GM12878 (cell line): ENCODE data around the gene BCAP29. TPM values are rescaled to one million over a fixed set of nuclear protein-coding genes. Genes with fewer than 3 reads are reported as not detected.

Source experiments
- ATAC-seq: fragments of 200-7000 bp; cut with Tn5 transposase; 3 replicates; pipeline ENCODE4 v1.9.1; 2020; ENCODE audit warnings: mild to moderate bottlenecking, moderate library complexity
- BruUV-seq: library from RNA; stranded (reverse); fragments of 400-500 nt; replicated peaks from 2 replicates; lab custom pipeline; 2021; lab: Mats Ljungman, UMichigan
- CTCF ChIA-PET: fragments of 300-600 bp; sonication (Branson Sonifier 250); formaldehyde crosslinking; extraction: SDS; loops from one replicate; lab custom pipeline; 2021; ENCODE audit warnings: inconsistent platforms; lab: Yijun Ruan, JAX
- POLR2A ChIA-PET: fragments of 350-600 bp; formaldehyde crosslinking; extraction: SDS; loops from one replicate; lab custom pipeline; 2021; ENCODE audit warnings: inconsistent platforms; lab: Charles Lee
- RAD21 ChIA-PET: fragments of 300-600 bp; sonication (Branson Sonifier 250); formaldehyde crosslinking; loops from one replicate; lab custom pipeline; 2023; ENCODE audit warnings: antibody characterized with exemption; ENCODE audit not compliant: unreplicated experiment; lab: Charles Lee
- SMC1A ChIA-PET: fragments of 300-600 bp; sonication (Branson Sonifier 250); formaldehyde crosslinking; loops from one replicate; lab custom pipeline; 2023; ENCODE audit not compliant: unreplicated experiment, uncharacterized antibody; lab: Charles Lee
- DNase-seq: peaks from one replicate; pipeline ENCODE4 v3.0.0-alpha.2; 2011; ENCODE audit warnings: low read depth, low spot score
- FAIRE-seq: peaks from 3 replicates; lab custom pipeline; 2011; peaks lifted over from hg19 to GRCh38; lab: Jason Lieb, UNC
- H2AFZ ChIP-seq: 2 replicates; pipeline ENCODE4 v1.6.0; 2011; ENCODE audit warnings: low read depth, low read length, control low read depth; ENCODE audit not compliant: control insufficient read depth
- H3K27ac ChIP-seq: 2 replicates; pipeline ENCODE4 v1.5.1; 2011; ENCODE audit warnings: control low read depth; ENCODE audit not compliant: control insufficient read depth, insufficient read depth
- H3K27me3 ChIP-seq, 2 experiments: replicated peaks in 1 of 2; 2 replicates each; pipeline versions ENCODE4 v1.6.0 to v1.6.1; 2011; ENCODE audit warnings: low read length in 1 of 2; ENCODE audit not compliant: control insufficient read depth in 2 of 2, insufficient read depth in 2 of 2
- H3K36me3 ChIP-seq, 2 experiments: 2 replicates each; pipeline ENCODE4 v1.5.1; 2011; ENCODE audit warnings: low read length in 1 of 2; ENCODE audit not compliant: control insufficient read depth in 2 of 2, insufficient read depth in 2 of 2
- H3K4me1 ChIP-seq: 2 replicates; pipeline ENCODE4 v1.6.1; 2011; ENCODE audit warnings: mild to moderate bottlenecking, low read length, moderate library complexity, mixed read lengths; ENCODE audit not compliant: control insufficient read depth, insufficient read depth
- H3K4me2 ChIP-seq: 2 replicates; pipeline ENCODE4 v1.6.0; 2011; ENCODE audit warnings: control low read depth; ENCODE audit not compliant: control insufficient read depth, insufficient read depth
- H3K4me3 ChIP-seq: fragments of 200-600 bp; sonication (generic); 2 replicates; pipeline ENCODE4 v1.5.1; 2016
- H3K79me2 ChIP-seq: 2 replicates; pipeline ENCODE4 v1.6.0; 2011; ENCODE audit warnings: low read length; ENCODE audit not compliant: control insufficient read depth, insufficient read depth
- H3K9ac ChIP-seq: 2 replicates; pipeline ENCODE4 v1.8.0; 2011; ENCODE audit warnings: low read length, control low read depth, mixed read lengths; ENCODE audit not compliant: control insufficient read depth, insufficient read depth
- H3K9me3 ChIP-seq: replicated peaks from 3 replicates; pipeline ENCODE4 v1.5.1; 2011; ENCODE audit warnings: mild to moderate bottlenecking, low read length; ENCODE audit not compliant: control insufficient read depth, insufficient read depth
- H4K20me1 ChIP-seq: 2 replicates; pipeline ENCODE4 v1.6.0; 2011; ENCODE audit not compliant: control insufficient read depth, insufficient read depth
- ASH2L ChIP-seq: fragments of 300-600, 200-600 bp; sonication (generic); IDR thresholded peaks from 2 replicates; pipeline ENCODE4 v1.6.1; 2017; ENCODE audit warnings: low read depth, mild to moderate bottlenecking, borderline replicate concordance
- ATF7 ChIP-seq: fragments of 450-650 bp; IDR thresholded peaks from 2 replicates; pipeline ENCODE4 v1.6.1; 2016; ENCODE audit warnings: low read depth, mild to moderate bottlenecking
- EED ChIP-seq: sonication (generic); IDR thresholded peaks from 2 replicates; pipeline ENCODE4 v1.6.1; 2016; ENCODE audit warnings: antibody characterized with exemption, low read depth
- FOXK2 ChIP-seq: fragments of 450-650 bp; IDR thresholded peaks from 2 replicates; pipeline ENCODE4 v1.6.1; 2017; ENCODE audit warnings: mild to moderate bottlenecking, moderate library complexity
- JUND ChIP-seq: IDR thresholded peaks from 2 replicates; pipeline ENCODE4 v1.6.1; 2012; ENCODE audit warnings: low read depth, mild to moderate bottlenecking, low read length, improper control_type of control experiment, moderate library complexity
- KLF5 ChIP-seq: fragments of 450-650 bp; IDR thresholded peaks from 2 replicates; pipeline ENCODE4 v1.6.1; 2014; ENCODE audit warnings: mild to moderate bottlenecking; ENCODE audit not compliant: partially characterized antibody
- SMARCA5 ChIP-seq: fragments of 450-650 bp; IDR thresholded peaks from 2 replicates; pipeline ENCODE4 v1.6.1; 2017; ENCODE audit warnings: mild to moderate bottlenecking
- SPI1 ChIP-seq: IDR thresholded peaks from 2 replicates; pipeline ENCODE4 v1.6.1; 2011; ENCODE audit warnings: low read depth, mild to moderate bottlenecking, low read length, moderate library complexity, borderline replicate concordance; ENCODE audit not compliant: insufficient read depth
- TBL1XR1 ChIP-seq: IDR thresholded peaks from 2 replicates; pipeline ENCODE4 v1.6.1; 2012; ENCODE audit warnings: low read depth, low read length, improper control_type of control experiment
- ZBTB4 ChIP-seq: fragments of 450-650 bp; formaldehyde crosslinking; IDR thresholded peaks from 2 replicates; pipeline ENCODE4 v1.4.0; 2022; ENCODE audit warnings: mild to moderate bottlenecking, moderate library complexity
- WGBS: methylation state at CpG from one replicate; pipeline ENCODE4 v1.1.6; 2016; ENCODE audit warnings: low lambda C conversion rate; ENCODE audit not compliant: insufficient replicate concordance, insufficient coverage; ENCODE audit errors: missing lambda C conversion rate; 5-methylcytosine and 5-hydroxymethylcytosine counted together
- in situ Hi-C: fragments of 300-500 bp; cut with MboI; formaldehyde crosslinking; loops from 9 replicates; pipeline ENCODE4 v1.14.3; 2018; ENCODE audit warnings: mixed read lengths
- intact Hi-C: fragments of 100-400 bp; cut with micrococcal nuclease; formaldehyde crosslinking; loops from one replicate; pipeline ENCODE4 v1.14.2; 2022; ENCODE audit not compliant: unreplicated experiment
- polyA plus RNA-seq, 11 experiments: library from polyadenylated mRNA; depleted of rRNA in 4 of 11; unstranded in 6 of 11; stranded (reverse) in 5 of 11; fragments of >200 nt; fragmentation: Nextera tagmentation in 4 of 11; fragmentation: Illumina TruSeq in 1 of 11; extraction: Ambion mirVana in 4 of 11; extraction: Trizol in 1 of 11; gene quantifications; 1 replicate in 1 of 11; 2 replicates in 10 of 11; pipeline versions ENCODE4 v1.2.1 to v1.2.3, GENCODE V29; 2011 to 2016; ENCODE audit warnings: inconsistent platforms in 2 of 11, missing spikeins in 2 of 11, low read depth in 1 of 11
- total RNA-seq, 4 experiments: library from RNA; depleted of rRNA in 3 of 4; stranded (reverse); fragments of >200 nt in 3 of 4; fragmentation: Illumina TruSeq in 1 of 4; extraction: Trizol in 1 of 4; gene quantifications; 2 replicates each; pipeline versions ENCODE4 v1.2.1 to v1.2.3, GENCODE V29; 2013 to 2021
- TF ChIP-seq, protein P1 (sequence below): fragments of 450-650 bp; IDR thresholded peaks from 2 replicates; pipeline ENCODE4 v1.6.1; 2016; ENCODE audit warnings: mild to moderate bottlenecking
- TF ChIP-seq, protein P2 (sequence below): fragments of 450-650 bp; IDR thresholded peaks from 2 replicates; pipeline ENCODE4 v1.6.1; 2017; ENCODE audit warnings: low read depth, mild to moderate bottlenecking, moderate library complexity

BCAP29 gene
- total and polyA plus RNA-seq, 10 of the 15 experiments (the other 5 are each of a cell fraction or from before 2014, with no cell fraction given) = 26.5 to 58.5 (median 34.8) TPM

GRCh38 chr7:107622894-107623293 lies 42.8 kb downstream of the BCAP29 start:
- Histone ChIP-seq H3K27ac (no peak overlapping the region), H3K4me1 (no peaks in the 10 kb centered on the region), H3K27me3 (no peaks in the 10 kb centered on the region), H3K9me3 (no peaks in the 10 kb centered on the region), H3K79me2 (no peaks in the 10 kb centered on the region), H2AFZ (no peak overlapping the region), H4K20me1 (no peaks in the 10 kb centered on the region), H3K36me3 (no peaks in the 10 kb centered on the region; a peak in 1 of 4 replicates), H3K9ac (no peak overlapping the region), H3K4me2 (no peak overlapping the region), H3K4me3 (no peak overlapping the region)
- ChIA-PET POLR2A (no interaction called here), SMC1A (interaction anchor here (1.0 kb wide), 1 partner anchor 41 kb away, joined by 3 read pairs; no protein-coding TSS in a partner anchor), RAD21 (no interaction called here), CTCF (interaction anchor here (1.0 kb wide), 1 partner anchor 11 kb away, joined by 4 read pairs; no protein-coding TSS in a partner anchor)
- FAIRE-seq (no peak), ATAC-seq (no peak), DNase-seq (no peak)
- in situ Hi-C loops = no loop called here
- no TSS peak for BruUV-seq
- intact Hi-C loops = no loop called here
- no peak for TF ChIP-seq SMARCA5
- 73% methylated on average over 2 of the region's 2 CpGs for WGBS

DNA sequence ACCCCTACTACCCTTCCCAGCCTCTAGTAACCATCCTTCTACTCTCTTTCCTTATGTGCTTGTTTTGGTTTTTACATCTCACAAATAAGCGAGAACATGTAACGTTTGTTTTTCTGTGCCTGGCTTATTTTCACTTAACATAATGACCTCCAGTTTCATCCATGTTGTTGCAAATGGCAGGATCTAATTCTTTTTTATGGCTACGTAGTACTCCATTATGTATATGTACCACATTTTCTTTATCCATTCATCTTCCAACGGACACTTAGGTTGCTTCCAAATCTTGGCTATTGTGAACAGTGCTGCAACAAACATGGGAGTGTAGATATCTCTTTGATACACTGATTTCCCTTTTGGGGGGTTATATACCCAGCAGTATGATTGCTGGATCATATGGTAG lies 47.0 kb downstream of the BCAP29 start:
- Histone ChIP-seq H3K4me3 (no peak overlapping the region), H2AFZ (no peak overlapping the region), H3K9me3 (no peaks in the 10 kb centered on the region), H4K20me1 (no peaks in the 10 kb centered on the region; the same call in 1 of the 2 replicates), H3K36me3 (no peaks in the 10 kb centered on the region; a peak in 1 of 4 replicates), H3K4me2 (no peak overlapping the region), H3K79me2 (no peaks in the 10 kb centered on the region), H3K27me3 (no peaks in the 10 kb centered on the region), H3K9ac (no peak overlapping the region), H3K4me1 (no peaks in the 10 kb centered on the region), H3K27ac (no peak overlapping the region)
- RAD21 ChIA-PET = no interaction called here
- in situ Hi-C loops = no loop called here
- CTCF ChIA-PET = no interaction called here
- WGBS = 95% methylated on average over 4 of the region's 4 CpGs
- FAIRE-seq = no peak
- POLR2A ChIA-PET = no interaction called here
- no peak for ATAC-seq
- intact Hi-C loops = no loop called here
- no TSS peak for BruUV-seq
- DNase-seq = no peak
- SMC1A ChIA-PET = no interaction called here
- TF ChIP-seq JUND (no peak), SPI1 (no peak), ATF7 (no peak), KLF5 (no peak), ZBTB4 (CRISPR knock-in tag) (no peak), ASH2L (no peak), FOXK2 (no peak), EED (no peak), TBL1XR1 (no peak)
- TF ChIP-seq, protein P1, sequence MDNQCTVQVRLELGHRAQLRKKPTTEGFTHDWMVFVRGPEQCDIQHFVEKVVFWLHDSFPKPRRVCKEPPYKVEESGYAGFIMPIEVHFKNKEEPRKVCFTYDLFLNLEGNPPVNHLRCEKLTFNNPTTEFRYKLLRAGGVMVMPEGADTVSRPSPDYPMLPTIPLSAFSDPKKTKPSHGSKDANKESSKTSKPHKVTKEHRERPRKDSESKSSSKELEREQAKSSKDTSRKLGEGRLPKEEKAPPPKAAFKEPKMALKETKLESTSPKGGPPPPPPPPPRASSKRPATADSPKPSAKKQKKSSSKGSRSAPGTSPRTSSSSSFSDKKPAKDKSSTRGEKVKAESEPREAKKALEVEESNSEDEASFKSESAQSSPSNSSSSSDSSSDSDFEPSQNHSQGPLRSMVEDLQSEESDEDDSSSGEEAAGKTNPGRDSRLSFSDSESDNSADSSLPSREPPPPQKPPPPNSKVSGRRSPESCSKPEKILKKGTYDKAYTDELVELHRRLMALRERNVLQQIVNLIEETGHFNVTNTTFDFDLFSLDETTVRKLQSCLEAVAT = no peak
- TF ChIP-seq, protein P2, sequence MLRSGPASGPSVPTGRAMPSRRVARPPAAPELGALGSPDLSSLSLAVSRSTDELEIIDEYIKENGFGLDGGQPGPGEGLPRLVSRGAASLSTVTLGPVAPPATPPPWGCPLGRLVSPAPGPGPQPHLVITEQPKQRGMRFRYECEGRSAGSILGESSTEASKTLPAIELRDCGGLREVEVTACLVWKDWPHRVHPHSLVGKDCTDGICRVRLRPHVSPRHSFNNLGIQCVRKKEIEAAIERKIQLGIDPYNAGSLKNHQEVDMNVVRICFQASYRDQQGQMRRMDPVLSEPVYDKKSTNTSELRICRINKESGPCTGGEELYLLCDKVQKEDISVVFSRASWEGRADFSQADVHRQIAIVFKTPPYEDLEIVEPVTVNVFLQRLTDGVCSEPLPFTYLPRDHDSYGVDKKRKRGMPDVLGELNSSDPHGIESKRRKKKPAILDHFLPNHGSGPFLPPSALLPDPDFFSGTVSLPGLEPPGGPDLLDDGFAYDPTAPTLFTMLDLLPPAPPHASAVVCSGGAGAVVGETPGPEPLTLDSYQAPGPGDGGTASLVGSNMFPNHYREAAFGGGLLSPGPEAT = no peak
